SK-MEL-5 (cell line): Measurements from ENCODE around the gene PTX4. TPM values are rescaled to one million over a fixed set of nuclear protein-coding genes. Genes with fewer than 3 reads are reported as not detected.

Source experiments
- DNase-seq: peaks from one replicate; pipeline ENCODE4 v3.0.0-alpha.2; 2016; ENCODE audit warnings: low read depth, low spot score
- in situ Hi-C: cut with HindIII; loops from 2 replicates; pipeline ENCODE4 v1.10.0; 2016; ENCODE audit warnings: low sequenced_read_pairs, high pct_unique_total_duplicates, low pct_unique_long_range_greater_than_20kb
- total RNA-seq: library from RNA; depleted of rRNA; stranded (reverse); fragments of >200 nt; shearing (Covaris generic); gene quantifications from 2 replicates; pipeline ENCODE4 v1.2.3, GENCODE V29; 2014

The PTX4 gene
- total RNA-seq, 1 experiment from 2014 or later = not detected

DNA sequence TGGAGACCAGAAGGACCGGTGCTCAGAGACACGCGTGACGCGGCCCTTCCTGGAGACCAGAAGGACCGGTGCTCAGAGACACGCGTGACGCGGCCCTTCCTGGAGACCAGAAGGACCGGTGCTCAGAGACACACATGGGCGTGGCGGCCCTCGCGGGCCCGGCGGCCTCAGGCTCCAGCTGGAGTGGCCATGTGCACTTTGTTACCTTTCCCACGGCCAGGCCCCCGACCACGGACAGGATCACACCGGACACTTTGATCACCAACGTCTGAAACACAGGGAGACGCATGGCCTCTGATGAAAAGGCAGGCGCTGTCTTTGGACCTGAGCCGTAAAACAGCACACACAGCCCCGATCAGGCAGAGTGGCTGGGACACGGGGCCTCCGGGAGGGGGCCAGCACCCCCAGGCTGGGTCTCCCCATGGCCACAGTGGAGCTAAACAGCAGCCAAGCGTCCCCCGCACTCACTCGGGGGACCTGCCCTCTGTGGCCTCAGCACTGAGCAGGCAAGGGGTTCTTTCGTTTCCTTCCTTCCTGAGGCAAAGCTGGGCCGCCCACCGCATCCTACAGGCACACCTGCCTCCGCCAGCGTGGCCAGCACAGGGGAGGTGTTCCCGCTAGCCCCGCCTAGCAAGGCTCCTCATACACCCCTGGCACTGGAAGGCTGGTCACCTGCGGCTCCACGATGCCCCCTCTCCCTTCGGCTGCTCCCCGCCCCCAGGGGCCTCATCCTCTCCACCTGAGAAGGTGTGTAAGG, 31.1 kb downstream of the PTX4 start:
- in situ Hi-C loops = no loop called here
- DNase-seq = no peak

DNA sequence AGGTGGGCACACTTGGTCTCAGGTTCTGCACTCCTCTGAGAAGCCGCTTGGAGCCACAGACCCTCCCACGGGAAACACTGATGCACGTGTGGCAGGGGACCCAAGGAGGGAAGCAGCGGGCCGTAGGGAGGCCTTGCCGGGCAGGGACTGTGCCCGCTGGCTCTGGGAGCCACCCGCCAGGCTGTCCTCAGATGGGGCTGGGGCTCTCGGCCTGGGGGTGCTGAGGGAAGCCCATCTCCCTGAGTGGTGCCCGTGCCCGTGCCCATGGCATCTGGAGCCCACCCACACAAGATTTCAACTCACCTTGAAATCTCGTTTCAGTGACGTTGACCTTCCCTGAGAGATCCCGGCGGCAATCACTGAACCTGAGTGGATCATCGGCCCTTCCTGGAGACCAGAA, 31.8 kb downstream of the PTX4 start:
- in situ Hi-C loops = no loop called here
- no peak for DNase-seq

DNA sequence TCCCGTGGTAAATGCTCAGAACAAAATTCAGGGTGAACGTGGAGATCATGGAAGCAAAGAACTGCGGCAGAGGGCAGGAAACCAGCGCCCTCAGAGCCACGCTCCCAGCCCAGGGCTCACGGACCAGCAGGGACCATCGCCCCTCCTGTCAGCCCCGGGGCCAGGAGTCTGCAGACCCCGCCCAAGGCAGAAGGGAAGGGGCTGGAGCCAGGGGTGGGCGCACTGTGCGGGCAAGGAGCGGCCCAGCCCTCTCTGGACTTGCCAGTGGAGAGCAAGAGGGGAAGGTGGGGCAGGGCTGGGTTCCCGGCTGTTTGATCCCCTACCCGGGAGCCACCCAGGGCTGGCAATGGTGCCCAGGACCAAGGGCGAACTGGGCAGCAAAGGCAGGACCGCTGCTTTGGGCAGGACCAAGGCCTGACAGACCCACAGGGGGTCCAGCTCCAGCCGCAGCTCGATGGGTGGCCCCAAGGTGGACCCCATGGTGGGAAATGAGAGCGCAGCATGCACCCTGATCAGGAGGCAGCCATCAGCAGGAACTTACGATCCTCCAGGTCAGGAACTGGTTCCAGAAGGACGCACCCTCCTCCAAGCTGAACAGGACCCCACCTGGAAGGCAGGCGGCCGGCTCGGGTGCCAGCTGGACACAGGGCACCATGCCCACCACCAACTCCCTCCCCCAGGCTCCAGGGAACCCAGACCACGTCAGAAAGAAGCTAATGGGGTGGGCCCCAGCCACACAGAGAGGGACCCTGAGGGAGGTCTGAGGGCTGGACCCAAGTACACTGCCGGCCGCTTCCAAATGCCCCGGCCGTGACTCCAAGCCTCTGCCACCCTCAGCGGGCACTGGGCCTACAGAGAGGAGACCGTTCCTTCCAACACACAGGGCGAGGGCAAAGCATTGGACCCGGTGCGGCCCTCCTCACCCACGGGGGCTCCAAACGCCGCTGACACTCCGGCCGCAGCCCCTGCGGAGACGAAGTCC, 33.3 kb downstream of the PTX4 start:
- in situ Hi-C loops = no loop called here
- DNase-seq = no peak

DNA sequence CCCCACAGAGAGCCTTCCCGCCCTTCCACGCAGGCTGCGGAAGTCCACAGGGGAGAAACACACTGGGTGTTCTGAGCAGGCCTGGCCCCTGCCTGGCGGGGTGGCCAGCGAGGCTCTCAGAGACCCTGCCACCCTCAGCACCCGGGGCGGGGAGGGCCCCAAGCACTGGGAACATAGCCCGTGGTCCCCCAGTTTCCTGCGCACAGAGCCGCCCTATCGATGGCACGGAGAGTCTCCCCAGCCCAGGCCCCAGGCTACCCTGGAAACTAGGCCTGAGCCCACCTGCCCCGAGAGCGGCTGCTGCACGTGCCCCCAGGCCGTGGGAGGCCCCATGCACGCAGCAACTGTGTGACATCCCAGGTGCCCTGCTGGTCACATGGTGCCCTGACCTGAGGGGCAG, 34.2 kb downstream of the PTX4 start:
- in situ Hi-C loops = no loop called here
- no peak for DNase-seq

DNA sequence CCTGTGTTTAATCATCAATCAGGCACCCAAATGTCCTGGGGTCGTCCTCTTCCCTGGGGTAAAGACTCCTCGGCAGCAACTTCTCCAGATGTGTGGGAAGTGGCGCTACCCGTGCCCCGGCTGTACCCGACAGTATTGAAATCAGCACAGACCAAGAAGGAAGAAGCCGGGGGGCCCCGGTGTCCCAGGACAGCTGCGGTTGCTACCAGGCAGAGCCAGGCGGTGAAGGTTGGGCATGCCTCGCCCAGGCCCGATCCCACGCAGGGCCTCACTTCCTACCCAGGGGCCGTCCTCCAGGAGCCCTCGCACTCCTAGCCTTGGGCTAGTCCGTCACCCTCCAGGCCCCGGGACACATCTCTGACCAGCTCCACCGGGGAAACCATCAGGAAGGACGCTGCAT, 35.4 kb downstream of the PTX4 start:
- DNase-seq = no peak
- in situ Hi-C loops = no loop called here

DNA sequence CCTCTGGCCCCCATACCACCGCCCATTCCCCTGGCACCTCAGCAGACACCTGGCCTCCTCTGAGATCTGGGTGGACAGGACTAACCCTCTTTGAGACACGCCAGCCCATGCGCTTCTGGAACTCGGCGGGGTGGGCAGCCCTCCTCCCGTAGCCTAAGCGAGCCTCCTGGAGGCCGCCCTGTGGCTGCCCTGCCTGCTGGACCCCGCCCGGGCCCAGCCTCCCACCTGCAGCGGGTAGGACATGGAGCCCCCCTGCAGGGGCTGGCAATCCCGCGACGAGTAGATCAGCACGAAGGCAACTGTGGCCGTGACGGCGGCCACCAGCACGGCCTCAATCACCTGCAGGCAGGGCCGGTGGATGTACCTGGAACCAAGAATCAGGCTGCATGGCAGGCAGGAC, 36.2 kb downstream of the PTX4 start:
- in situ Hi-C loops = no loop called here
- no peak for DNase-seq

DNA sequence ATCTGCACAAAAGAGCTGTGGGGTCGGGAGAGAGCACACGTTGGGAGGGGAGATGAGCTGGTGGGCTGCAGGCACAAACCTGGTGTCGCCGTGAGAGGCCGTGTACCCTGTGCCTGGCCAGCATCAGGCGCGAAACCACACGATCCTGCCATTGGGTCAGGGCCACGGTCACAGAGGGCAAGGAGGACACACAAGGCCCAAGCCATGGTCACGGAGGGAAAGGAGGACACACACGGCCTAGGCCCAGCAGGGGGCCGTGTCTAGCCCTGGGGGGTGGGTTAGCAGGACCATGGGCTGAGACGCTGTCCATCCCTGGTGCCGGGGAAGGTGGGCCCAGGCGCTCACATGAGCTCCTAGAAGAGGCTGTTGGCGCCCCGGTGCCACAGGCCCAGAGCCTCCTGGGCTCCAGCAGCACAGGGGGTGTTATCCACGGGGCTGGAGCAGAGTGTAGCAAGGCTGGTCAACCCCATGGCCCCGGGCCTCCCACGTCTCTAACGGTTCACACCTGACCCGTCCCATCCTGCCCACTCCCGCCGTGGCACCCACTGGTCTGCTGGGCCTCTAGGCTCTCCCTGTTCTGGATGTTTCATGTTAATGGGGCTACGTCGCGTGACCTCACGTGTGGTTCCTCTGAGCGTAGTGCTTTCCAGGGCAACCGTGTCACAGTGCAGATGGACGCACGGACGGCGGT, 36.9 kb downstream of the PTX4 start:
- in situ Hi-C loops = no loop called here
- no peak for DNase-seq

DNA sequence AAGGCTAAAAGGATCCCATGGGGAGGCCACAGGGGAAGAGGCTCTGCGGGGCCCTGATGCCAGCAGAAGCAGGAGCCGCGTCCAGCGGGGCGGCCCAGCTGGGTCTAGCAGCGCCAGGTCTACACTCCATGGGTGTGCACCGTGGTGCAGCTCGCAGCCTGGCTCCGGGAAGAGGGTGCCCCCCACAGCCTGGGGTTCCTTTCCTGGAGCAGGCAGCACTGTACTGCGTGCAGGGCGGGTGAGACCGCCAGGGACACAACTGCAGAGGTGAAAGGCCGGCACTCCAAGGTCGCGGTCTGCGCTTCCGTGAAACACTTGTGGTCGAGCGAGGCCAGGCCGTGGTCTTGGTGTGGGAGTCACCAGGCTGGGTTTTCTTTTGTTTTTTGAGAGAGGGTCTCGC, 37.9 kb downstream of the PTX4 start:
- in situ Hi-C loops = no loop called here
- no peak for DNase-seq

DNA sequence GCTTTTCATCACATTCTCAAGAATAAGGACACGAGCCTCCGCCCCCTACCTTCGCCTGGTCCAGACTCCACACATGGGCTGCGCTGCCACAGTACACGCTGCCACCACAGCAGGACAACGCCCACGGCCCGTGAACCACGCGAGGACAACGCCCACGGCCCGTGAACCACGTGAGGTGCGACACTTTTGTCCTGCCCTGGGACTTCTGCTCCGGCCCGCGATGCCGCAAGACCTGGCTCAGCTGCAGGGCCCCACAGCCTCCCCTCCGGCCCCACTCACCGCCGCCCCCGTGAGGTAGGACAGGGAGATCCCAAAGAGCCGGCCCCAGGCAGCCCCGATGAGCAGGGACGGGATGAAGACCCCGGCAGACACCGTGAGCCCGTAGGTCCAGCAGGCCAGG, 38.5 kb downstream of the PTX4 start:
- in situ Hi-C loops = no loop called here
- DNase-seq = no peak

DNA sequence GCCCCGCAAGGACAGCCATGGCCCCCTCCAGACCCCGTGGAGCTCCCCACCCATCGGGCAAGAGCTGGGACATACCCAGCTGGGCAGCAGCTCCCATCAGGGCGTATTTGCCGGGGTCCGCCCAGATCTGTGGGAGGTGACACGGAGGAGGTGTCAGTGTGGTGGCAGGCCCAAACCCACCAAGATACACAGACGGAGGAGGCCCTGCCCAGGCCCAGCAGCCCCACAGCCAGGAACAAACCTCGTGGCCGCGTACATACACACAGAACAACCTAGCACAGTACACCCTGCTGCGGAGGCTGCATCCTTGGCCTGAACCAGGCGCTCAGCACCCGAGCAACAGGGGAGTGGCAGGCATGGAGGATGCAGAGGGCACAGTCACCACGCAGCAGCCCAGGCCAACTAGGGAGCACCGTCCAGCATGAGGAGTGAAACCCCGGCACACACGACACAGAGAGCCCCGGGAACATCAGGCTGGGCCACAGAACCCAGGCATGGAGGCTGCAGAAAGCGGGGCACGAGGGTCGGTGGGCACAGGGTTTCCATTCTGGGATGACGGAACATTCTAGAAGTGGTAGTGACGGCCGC, 39.4 kb downstream of the PTX4 start:
- in situ Hi-C loops = no loop called here

DNA sequence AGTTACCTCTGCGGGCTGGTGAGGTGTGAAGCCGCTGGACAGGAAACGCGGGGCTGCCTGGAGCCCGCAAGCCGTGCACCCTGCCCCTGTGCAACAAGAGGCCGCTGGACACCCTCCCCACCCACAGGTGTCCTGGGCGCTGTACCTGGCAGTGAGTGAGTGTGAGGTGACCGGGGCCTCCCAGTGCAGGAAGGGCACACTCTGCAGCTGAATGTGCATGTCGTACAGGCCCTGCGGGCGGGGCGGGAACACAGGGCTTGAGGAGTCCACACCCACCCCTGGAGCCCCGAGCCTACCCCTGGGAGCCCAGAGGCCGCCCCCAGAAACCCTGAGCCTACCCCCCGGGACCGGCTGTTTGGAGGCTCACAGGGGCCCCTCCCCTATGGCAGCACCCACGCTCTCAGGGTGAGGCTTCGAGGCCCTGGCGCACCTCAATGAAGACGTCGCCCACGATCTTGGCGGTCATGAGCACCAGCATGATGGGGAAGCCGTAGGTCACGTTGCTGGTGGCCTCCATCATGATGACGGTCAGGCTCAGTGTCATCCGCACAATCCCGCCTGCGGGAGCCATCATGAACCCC, 40.1 kb downstream of the PTX4 start:
- in situ Hi-C loops = no loop called here
- no peak for DNase-seq

More for the DNA sequence above, 39.4 kb downstream of the PTX4 start:
- DNase-seq = no peak

DNA sequence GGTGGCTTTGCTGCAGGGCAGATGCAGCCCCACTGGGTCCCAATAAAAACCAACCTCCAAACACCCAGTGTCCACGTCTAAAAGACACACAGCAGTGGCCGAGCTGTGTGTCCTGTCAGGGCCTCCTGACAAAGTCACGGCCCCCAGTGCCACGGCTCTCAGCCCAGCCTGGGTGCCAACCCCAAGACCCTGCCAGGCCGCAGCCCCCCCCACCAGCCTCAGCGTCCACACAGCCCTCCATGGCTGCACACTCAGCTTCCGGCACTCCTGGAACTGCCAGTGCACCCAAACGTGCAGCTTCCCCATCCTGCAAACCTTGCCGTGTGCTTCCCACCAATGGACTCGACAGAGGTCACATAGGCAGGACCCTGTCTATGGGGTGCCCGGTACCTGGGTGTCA, 40.8 kb downstream of the PTX4 start:
- in situ Hi-C loops = no loop called here
- no peak for DNase-seq

DNA sequence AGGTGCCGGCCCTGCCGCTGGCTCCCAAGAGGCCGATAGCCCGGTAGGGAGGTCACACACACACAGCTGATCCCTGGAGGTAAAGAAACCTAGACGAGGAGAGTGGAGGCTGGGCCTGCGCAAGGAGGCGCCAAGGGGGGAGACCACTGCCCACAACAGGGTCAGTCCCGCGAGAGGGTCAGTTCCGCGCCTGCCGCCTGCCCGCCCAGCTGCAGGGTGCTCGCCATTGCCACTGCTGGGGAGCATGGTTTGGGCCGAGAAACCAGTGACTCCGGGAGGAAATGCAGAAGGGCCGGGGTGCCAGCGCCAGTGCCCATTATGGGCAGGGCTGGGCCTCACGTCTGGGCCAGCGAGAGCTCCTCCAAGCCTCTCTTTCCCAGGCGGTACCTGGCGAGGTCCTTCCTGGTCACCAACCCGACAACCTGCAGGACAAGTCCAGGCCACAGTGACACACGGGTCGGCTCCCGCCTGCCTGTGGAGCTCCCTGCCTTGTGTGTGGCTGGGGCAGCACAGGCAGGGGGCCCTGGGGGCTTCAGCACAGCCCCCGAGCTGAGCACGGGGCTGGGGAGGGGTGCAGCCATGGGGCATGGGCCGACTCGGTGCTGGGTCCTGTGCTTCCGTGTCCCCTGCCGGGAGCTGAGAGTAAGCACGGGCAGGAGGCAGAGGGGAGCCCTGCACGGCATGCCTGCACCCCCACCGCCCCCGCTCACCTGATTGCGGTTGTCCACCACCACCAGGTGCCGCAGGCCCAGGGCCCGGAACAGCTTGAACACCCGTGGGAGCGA, 42.3 kb downstream of the PTX4 start:
- in situ Hi-C loops = no loop called here
- no peak for DNase-seq

DNA sequence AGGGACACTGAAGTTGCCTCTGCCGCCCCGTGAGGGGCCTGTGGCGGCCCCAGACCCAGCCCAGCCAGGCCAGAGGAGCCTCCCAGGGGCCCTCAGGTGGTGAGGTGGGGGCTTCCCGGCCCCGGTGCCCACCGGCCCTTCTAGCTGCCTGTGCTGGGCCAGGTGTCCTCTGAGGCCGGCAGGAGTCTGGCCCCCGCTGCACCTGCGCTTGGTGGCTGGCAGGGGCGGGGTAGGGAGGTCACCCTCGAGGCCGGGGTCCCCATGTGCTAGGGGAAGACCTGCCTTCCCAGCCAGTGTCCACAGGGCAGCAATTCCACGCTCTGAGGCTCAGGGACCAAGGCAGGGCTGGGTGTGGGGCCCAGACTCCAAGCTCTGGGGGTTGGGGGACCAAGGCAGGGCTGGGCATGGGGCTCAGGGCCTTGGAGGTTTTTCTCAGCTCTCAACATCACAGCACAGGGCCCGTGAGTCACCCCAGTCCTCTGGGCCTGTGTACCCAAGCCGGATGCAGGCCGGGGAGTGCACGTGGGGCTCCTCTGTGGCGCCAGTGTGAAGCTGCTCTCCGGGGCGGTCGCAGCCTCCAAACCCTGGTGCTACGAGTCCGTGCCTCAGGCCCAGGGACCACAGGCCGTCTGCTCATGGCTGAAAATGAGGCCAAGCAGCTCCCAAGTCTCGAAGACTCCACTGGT, 43.1 kb downstream of the PTX4 start:
- in situ Hi-C loops = no loop called here
- no peak for DNase-seq

DNA sequence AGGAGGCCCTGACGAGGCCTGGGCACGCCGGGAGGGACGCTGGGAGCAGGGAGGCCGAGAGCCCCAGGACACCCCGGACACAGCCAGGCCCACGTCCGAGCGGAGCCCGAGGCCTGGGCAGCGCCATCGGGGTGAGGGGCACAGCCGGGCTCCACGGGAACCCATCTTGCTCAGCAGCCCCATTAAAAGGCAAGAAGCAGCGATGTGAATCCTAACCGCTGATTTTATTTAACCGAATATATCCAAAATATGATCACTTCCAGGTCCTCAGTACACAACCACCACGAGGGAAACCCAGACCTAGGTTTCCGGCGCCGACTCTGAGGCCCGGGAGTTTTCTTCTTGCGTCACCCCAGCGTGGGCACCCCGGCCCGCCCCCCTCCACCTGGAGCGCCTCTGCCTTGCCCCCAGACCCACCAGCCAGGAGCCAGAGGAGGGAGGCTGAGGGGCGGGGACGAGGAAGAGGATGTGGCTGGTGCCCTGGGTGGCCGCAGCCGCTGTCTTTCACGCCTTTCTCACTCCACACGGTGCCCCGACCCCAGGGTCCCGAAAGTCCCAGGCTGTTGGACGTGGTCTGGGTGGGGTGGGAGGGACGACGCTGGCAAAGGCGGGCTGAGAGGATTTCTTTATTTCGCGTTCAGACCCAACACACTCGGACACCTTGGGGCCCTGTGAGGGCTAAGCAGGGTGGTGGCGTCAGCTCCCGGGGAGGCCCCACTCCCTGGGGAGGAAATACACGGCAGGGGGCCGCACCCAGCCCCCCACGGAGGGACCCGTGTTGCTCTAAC, 43.8 kb downstream of the PTX4 start:
- in situ Hi-C loops = no loop called here
- DNase-seq = no peak
